Measurements from ENCODE around the gene SEC31B. TPM values are rescaled to one million over a fixed set of nuclear protein-coding genes. Genes with fewer than 3 reads are reported as not detected.

The SEC31B gene
- total and polyA plus RNA-seq, 2 experiments from 2014 or later, result 2.9 to 6.7 TPM

DNA sequence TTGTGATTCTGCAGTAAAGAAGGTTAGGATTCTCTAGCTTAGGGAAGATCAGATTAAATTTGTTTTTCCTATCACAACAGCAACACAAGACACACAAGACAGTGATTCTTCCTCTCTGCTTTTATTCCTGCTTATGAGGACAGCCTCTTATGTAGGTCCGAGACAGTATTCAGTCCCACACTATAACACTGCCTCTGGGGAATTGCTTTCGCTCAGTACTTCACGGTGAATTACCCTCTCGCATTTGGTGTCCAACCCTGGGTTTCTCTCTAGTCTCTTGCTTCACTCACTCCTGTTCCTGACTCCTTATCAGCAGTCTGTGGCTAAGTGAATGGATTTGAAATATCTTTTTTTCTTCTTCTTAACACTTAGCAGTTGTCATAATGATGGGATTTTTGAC is 17.8 kb upstream of the SEC31B start:
- ATAC-seq, result no peak
- H3K79me2 ChIP-seq (replicated peaks; ENCODE audit: insufficient read depth), result peaks cover 50% of the 10 kb centered on the region
- H2AFZ ChIP-seq, result no peak overlapping the region
- no peak for DNase-seq (ENCODE audit: low spot score)
- Mint-ChIP-seq H3K36me3 (ENCODE audit: low read depth) (peaks cover 51% of the 10 kb centered on the region), H3K4me3 (no peak overlapping the region; the same call in 2 of the 3 replicates), H3K4me1 (peaks cover 6% of the 10 kb centered on the region), H3K27me3 (ENCODE audit: insufficient read depth, low read depth, poor library complexity) (peaks cover 2% of the 10 kb centered on the region), H3K27ac (no peak overlapping the region), H3K9me3 (no peaks in the 10 kb centered on the region)
- H3K9me2 ChIP-seq (ENCODE audit: insufficient read depth), result no peaks in the 10 kb centered on the region
- H4K20me1 ChIP-seq (replicated peaks; ENCODE audit: insufficient read depth), result peaks cover 43% of the 10 kb centered on the region
- TF ChIP-seq NANOG (IDR thresholded peaks at IDR 0.05; ENCODE audit: borderline replicate concordance) (no peak), JUNB (IDR thresholded peaks at IDR 0.05; ENCODE audit: unreplicated experiment) (no peak), EZH2 (IDR thresholded peaks at IDR 0.05; ENCODE audit: low read depth, unreplicated experiment) (no peak), ZNF331 (CRISPR knock-in tag; IDR thresholded peaks at IDR 0.05; ENCODE audit: low read depth) (no peak), POLR2AphosphoS5 (IDR thresholded peaks at IDR 0.05; ENCODE audit: low read depth) (no peak), ZNF114 (CRISPR knock-in tag; IDR thresholded peaks at IDR 0.05) (no peak)
- TF ChIP-seq, protein P1, sequence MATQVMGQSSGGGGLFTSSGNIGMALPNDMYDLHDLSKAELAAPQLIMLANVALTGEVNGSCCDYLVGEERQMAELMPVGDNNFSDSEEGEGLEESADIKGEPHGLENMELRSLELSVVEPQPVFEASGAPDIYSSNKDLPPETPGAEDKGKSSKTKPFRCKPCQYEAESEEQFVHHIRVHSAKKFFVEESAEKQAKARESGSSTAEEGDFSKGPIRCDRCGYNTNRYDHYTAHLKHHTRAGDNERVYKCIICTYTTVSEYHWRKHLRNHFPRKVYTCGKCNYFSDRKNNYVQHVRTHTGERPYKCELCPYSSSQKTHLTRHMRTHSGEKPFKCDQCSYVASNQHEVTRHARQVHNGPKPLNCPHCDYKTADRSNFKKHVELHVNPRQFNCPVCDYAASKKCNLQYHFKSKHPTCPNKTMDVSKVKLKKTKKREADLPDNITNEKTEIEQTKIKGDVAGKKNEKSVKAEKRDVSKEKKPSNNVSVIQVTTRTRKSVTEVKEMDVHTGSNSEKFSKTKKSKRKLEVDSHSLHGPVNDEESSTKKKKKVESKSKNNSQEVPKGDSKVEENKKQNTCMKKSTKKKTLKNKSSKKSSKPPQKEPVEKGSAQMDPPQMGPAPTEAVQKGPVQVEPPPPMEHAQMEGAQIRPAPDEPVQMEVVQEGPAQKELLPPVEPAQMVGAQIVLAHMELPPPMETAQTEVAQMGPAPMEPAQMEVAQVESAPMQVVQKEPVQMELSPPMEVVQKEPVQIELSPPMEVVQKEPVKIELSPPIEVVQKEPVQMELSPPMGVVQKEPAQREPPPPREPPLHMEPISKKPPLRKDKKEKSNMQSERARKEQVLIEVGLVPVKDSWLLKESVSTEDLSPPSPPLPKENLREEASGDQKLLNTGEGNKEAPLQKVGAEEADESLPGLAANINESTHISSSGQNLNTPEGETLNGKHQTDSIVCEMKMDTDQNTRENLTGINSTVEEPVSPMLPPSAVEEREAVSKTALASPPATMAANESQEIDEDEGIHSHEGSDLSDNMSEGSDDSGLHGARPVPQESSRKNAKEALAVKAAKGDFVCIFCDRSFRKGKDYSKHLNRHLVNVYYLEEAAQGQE (IDR thresholded peaks at IDR 0.05; ENCODE audit: unreplicated experiment), result no peak
- no peak overlapping the region for H3K4me3 ChIP-seq
- H3K27ac ChIP-seq (ENCODE audit: low read depth), result no peak overlapping the region
- peaks cover 37% of the 10 kb centered on the region for H3K36me3 ChIP-seq (ENCODE audit: insufficient read depth)
- no peaks in the 10 kb centered on the region for H3F3A ChIP-seq (replicated peaks; ENCODE audit: low read depth)
- peaks cover 15% of the 10 kb centered on the region for H3K4me1 ChIP-seq (ENCODE audit: insufficient read depth)
- no peak overlapping the region for H3K4me2 ChIP-seq
- no peaks in the 10 kb centered on the region for H3K27me3 ChIP-seq (ENCODE audit: insufficient read depth)

DNA sequence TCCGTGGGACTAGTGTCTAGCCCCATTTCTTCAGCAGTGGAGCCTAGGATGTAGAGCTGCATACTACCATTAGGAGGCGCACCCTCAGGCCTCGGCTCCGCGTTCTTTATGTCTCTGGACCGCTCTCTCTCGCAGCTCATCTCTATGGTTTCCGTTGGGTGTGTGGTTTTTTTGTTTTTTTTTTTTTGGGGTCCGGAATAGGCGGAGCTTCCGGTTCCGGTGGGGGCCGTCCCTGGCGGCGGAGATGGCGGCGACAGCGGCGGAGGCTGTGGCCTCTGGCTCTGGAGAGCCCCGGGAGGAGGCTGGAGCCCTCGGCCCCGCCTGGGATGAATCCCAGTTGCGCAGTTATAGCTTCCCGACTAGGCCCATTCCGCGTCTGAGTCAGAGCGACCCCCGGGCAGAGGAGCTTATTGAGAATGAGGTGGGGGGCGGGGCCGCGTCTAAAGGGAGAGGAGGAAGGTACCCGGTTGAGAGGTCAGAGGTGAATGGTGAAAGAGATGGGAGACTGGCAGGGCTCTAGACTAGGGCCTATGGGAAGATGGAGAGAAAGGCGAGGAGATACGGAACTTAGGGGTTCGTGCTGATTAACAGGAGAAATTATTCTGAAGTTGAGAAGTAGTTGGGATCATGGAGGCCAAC is 16.2 kb upstream of the SEC31B start, which contains the start of gene HIF1AN:
Gene HIF1AN (plus strand): TSS at position 229 of the 639 bp plus-strand sequence. CDS start 16 bp downstream, at position 245.
- DNase-seq (ENCODE audit: low spot score) (peak; percentile 98), ATAC-seq (peak; percentile 98)
- Mint-ChIP-seq H3K9me3 (no peaks in the 10 kb centered on the region), H3K36me3 (ENCODE audit: low read depth) (peaks cover 36% of the 10 kb centered on the region), H3K4me1 (peaks cover 6% of the 10 kb centered on the region), H3K27ac (no peak within 1 kb of the TSS), H3K27me3 (ENCODE audit: insufficient read depth, low read depth, poor library complexity) (peaks cover 2% of the 10 kb centered on the region), H3K4me3 (no peak within 1 kb of the TSS)
- peaks cover 23% of the 10 kb centered on the region for H3K36me3 ChIP-seq (ENCODE audit: insufficient read depth)
- peaks cover 43% of the 10 kb centered on the region for H3K79me2 ChIP-seq (replicated peaks; ENCODE audit: insufficient read depth)
- no peaks in the 10 kb centered on the region for H3K9me2 ChIP-seq (ENCODE audit: insufficient read depth)
- no peaks in the 10 kb centered on the region for H3K27me3 ChIP-seq (ENCODE audit: insufficient read depth)
- H4K20me1 ChIP-seq (replicated peaks; ENCODE audit: insufficient read depth), result peaks cover 32% of the 10 kb centered on the region
- peak within 1 kb of the TSS; percentile 79; the same call in 1 of the 2 replicates for H2AFZ ChIP-seq
- TF ChIP-seq, protein P2, sequence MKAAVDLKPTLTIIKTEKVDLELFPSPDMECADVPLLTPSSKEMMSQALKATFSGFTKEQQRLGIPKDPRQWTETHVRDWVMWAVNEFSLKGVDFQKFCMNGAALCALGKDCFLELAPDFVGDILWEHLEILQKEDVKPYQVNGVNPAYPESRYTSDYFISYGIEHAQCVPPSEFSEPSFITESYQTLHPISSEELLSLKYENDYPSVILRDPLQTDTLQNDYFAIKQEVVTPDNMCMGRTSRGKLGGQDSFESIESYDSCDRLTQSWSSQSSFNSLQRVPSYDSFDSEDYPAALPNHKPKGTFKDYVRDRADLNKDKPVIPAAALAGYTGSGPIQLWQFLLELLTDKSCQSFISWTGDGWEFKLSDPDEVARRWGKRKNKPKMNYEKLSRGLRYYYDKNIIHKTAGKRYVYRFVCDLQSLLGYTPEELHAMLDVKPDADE (IDR thresholded peaks at IDR 0.05), result peak; percentile 73
- TF ChIP-seq, protein P3, sequence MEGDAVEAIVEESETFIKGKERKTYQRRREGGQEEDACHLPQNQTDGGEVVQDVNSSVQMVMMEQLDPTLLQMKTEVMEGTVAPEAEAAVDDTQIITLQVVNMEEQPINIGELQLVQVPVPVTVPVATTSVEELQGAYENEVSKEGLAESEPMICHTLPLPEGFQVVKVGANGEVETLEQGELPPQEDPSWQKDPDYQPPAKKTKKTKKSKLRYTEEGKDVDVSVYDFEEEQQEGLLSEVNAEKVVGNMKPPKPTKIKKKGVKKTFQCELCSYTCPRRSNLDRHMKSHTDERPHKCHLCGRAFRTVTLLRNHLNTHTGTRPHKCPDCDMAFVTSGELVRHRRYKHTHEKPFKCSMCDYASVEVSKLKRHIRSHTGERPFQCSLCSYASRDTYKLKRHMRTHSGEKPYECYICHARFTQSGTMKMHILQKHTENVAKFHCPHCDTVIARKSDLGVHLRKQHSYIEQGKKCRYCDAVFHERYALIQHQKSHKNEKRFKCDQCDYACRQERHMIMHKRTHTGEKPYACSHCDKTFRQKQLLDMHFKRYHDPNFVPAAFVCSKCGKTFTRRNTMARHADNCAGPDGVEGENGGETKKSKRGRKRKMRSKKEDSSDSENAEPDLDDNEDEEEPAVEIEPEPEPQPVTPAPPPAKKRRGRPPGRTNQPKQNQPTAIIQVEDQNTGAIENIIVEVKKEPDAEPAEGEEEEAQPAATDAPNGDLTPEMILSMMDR (conservative IDR thresholded peaks at IDR 0.05; ENCODE audit: low read depth in 2 of 2), result peak; percentile 87 to 89
- TF ChIP-seq CREB1 (CRISPR knock-in tag; IDR thresholded peaks at IDR 0.05; ENCODE audit: low read depth) (0 out of 2 replicates have a peak, but pooled peaks have one; percentile 24), POLR2AphosphoS5 (IDR thresholded peaks at IDR 0.05; ENCODE audit: low read depth) (peak; percentile 91), NANOG (IDR thresholded peaks at IDR 0.05; ENCODE audit: borderline replicate concordance) (no peak), ZNF331 (CRISPR knock-in tag; IDR thresholded peaks at IDR 0.05; ENCODE audit: low read depth) (no peak), ZNF114 (CRISPR knock-in tag; IDR thresholded peaks at IDR 0.05) (no peak)
- TF ChIP-seq, protein P1 (IDR thresholded peaks at IDR 0.05; ENCODE audit: unreplicated experiment), result no peak
- H3K27ac ChIP-seq (ENCODE audit: low read depth), result no peak within 1 kb of the TSS
- peak within 1 kb of the TSS; percentile 95 for H3K4me2 ChIP-seq
- peaks cover 15% of the 10 kb centered on the region for H3K4me1 ChIP-seq (ENCODE audit: insufficient read depth)
- no peaks in the 10 kb centered on the region for H3F3A ChIP-seq (replicated peaks; ENCODE audit: low read depth)
- peak within 1 kb of the TSS; percentile 73 for H3K4me3 ChIP-seq
